Measurements from ENCODE around the gene CAMK1G. TPM values are rescaled to one million over a fixed set of nuclear protein-coding genes. Genes with fewer than 3 reads are reported as not detected.

CAMK1G gene
- total RNA-seq, 2 donors from 2014 or later, result 0.55 to 2.1 TPM

DNA sequence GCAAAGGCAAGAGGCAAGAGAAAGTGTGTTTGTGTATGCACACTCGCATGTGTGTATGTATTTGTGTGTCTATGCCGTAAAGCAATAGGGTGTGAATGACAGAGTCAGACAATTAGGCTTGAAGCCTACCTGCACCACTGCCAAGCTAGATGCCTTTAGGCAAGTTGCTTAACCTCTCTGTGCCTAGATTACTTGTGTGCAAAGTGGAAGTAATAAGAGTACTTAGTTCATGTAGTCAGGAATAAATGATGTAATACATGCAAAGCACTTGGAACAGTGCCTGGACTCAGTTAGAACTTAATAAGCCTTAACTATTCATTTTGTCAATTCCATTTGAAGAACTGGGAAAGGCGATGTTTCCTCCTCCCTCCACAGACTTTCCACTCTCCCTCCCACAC is 37.0 kb downstream of the CAMK1G start:
- H3K36me3 Mint-ChIP-seq (ENCODE audit: low read depth), result no peaks in the 10 kb centered on the region
- 90 to 100% methylated on average over 2 to 3 of the region's 3 CpGs for WGBS, 2 experiments (ENCODE audit: insufficient coverage in 1 of 2, insufficient read length in 1 of 2)
- H3K4me3 Mint-ChIP-seq, result no peak overlapping the region
- Histone ChIP-seq H3K4me1 (ENCODE audit: control insufficient read depth, insufficient read depth, low read length) (no peaks in the 10 kb centered on the region), H3K9me3 (ENCODE audit: control insufficient read depth, low read length) (no peaks in the 10 kb centered on the region), H3K36me3 (ENCODE audit: control insufficient read depth, insufficient read depth, low read length) (no peaks in the 10 kb centered on the region), H3K27me3 (ENCODE audit: control insufficient read depth, insufficient read depth, low read length, poor library complexity, severe bottlenecking) (peaks cover 39% of the 10 kb centered on the region), H3K9ac (ENCODE audit: extremely low read depth, low read length, poor library complexity, severe bottlenecking) (no peak overlapping the region), H3K4me3 (ENCODE audit: low read length) (no peak overlapping the region), H3K27ac (ENCODE audit: low read depth, low read length) (no peak overlapping the region)
- peaks cover 2% of the 10 kb centered on the region for H3K4me1 Mint-ChIP-seq
- DNase-seq, result no peak
- H3K9me3 Mint-ChIP-seq, result no peaks in the 10 kb centered on the region
- H3K27ac Mint-ChIP-seq, result no peak overlapping the region
- TF ChIP-seq, protein P1, sequence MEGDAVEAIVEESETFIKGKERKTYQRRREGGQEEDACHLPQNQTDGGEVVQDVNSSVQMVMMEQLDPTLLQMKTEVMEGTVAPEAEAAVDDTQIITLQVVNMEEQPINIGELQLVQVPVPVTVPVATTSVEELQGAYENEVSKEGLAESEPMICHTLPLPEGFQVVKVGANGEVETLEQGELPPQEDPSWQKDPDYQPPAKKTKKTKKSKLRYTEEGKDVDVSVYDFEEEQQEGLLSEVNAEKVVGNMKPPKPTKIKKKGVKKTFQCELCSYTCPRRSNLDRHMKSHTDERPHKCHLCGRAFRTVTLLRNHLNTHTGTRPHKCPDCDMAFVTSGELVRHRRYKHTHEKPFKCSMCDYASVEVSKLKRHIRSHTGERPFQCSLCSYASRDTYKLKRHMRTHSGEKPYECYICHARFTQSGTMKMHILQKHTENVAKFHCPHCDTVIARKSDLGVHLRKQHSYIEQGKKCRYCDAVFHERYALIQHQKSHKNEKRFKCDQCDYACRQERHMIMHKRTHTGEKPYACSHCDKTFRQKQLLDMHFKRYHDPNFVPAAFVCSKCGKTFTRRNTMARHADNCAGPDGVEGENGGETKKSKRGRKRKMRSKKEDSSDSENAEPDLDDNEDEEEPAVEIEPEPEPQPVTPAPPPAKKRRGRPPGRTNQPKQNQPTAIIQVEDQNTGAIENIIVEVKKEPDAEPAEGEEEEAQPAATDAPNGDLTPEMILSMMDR (conservative IDR thresholded peaks at IDR 0.05), result no peak
- H3K27me3 Mint-ChIP-seq (ENCODE audit: insufficient read depth), result peaks cover 45% of the 10 kb centered on the region

GRCh38 chr1:209621286-209621685 is 37.8 kb downstream of the CAMK1G start:
- no peak overlapping the region for H3K27ac ChIP-seq (ENCODE audit: low read depth, low read length)
- peaks cover 2% of the 10 kb centered on the region for H3K4me1 Mint-ChIP-seq
- no peaks in the 10 kb centered on the region for H3K36me3 Mint-ChIP-seq (ENCODE audit: low read depth)
- H3K4me3 Mint-ChIP-seq, result no peak overlapping the region
- TF ChIP-seq, protein P1 (conservative IDR thresholded peaks at IDR 0.05), result no peak
- no peaks in the 10 kb centered on the region for H3K36me3 ChIP-seq (ENCODE audit: control insufficient read depth, insufficient read depth, low read length)
- peaks cover 43% of the 10 kb centered on the region for H3K27me3 Mint-ChIP-seq (ENCODE audit: insufficient read depth)
- no peaks in the 10 kb centered on the region for H3K4me1 ChIP-seq (ENCODE audit: control insufficient read depth, insufficient read depth, low read length)
- WGBS, 2 experiments (ENCODE audit: insufficient coverage in 1 of 2, insufficient read length in 1 of 2), result 68 to 69% methylated on average over 4 of the region's 4 CpGs
- no peak overlapping the region for H3K9ac ChIP-seq (ENCODE audit: extremely low read depth, low read length, poor library complexity, severe bottlenecking)
- DNase-seq, result no peak
- no peaks in the 10 kb centered on the region for H3K9me3 ChIP-seq (ENCODE audit: control insufficient read depth, low read length)
- no peak overlapping the region for H3K27ac Mint-ChIP-seq
- peaks cover 42% of the 10 kb centered on the region for H3K27me3 ChIP-seq (ENCODE audit: control insufficient read depth, insufficient read depth, low read length, poor library complexity, severe bottlenecking)
- H3K4me3 ChIP-seq (ENCODE audit: low read length), result no peak overlapping the region
- no peaks in the 10 kb centered on the region for H3K9me3 Mint-ChIP-seq

DNA sequence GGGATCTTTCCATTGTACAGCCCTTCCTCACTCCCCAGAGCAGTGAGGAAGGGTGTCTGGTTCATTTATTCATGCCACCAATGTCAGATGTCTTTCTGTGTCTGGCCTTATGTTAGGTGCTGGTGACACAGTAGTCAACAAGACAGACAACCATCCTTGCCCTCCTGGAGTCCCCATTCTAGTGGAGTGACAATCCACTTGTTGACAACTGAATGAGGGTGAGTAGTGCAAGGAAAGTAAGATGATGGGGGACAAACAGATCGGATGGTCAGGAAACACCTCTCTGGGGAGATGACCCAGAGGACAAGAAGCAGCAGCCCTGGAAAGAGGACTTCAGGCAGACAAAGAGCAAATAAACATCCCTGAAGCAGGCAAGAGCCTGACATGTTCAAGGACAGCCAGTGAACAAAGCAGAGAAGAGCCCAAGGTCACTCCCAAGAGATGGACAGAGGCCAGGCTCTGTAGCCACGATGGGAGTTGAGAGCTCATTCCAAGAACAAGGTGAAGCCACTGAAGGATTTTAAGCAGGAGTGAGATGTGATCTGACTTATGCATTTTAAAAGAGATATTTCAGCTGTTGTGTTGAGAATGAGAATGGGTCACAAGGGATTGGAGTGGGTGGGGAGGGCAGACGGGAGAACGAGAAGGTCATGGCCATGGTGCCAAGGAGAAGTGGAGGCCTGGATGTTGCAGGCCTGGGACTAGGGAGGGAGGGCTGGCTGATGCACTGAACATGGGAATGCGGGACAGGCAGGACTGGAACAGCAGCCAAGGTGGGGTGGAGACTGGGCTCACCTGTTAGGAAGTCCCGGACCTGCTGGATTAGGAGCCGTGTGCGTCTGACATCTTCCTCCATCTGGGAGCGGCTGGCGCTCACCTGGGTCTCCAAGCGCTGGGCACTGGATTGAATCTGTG is 38.5 kb downstream of the CAMK1G start:
- Histone ChIP-seq H3K9ac (ENCODE audit: extremely low read depth, low read length, poor library complexity, severe bottlenecking) (no peak overlapping the region), H3K4me3 (ENCODE audit: low read length) (no peak overlapping the region), H3K27ac (ENCODE audit: low read depth, low read length) (no peak overlapping the region), H3K4me1 (ENCODE audit: control insufficient read depth, insufficient read depth, low read length) (no peaks in the 10 kb centered on the region), H3K27me3 (ENCODE audit: control insufficient read depth, insufficient read depth, low read length, poor library complexity, severe bottlenecking) (peaks cover 40% of the 10 kb centered on the region), H3K36me3 (ENCODE audit: control insufficient read depth, insufficient read depth, low read length) (no peaks in the 10 kb centered on the region), H3K9me3 (ENCODE audit: control insufficient read depth, low read length) (no peaks in the 10 kb centered on the region)
- Mint-ChIP-seq H3K27ac (no peak overlapping the region), H3K9me3 (no peaks in the 10 kb centered on the region), H3K4me1 (peaks cover 2% of the 10 kb centered on the region), H3K36me3 (ENCODE audit: low read depth) (no peaks in the 10 kb centered on the region), H3K4me3 (no peak overlapping the region), H3K27me3 (ENCODE audit: insufficient read depth) (peaks cover 48% of the 10 kb centered on the region)
- TF ChIP-seq, protein P1 (conservative IDR thresholded peaks at IDR 0.05), result no peak
- WGBS, 2 experiments (ENCODE audit: insufficient coverage in 1 of 2, insufficient read length in 1 of 2), result 92 to 97% methylated on average over 10 to 11 of the region's 11 CpGs
- DNase-seq, result no peak
